Hepatocyte (in vitro differentiated cells): ENCODE measurements around the gene SRXN1. TPM values are rescaled to one million over a fixed set of nuclear protein-coding genes. Genes with fewer than 3 reads are reported as not detected.

Experiments used
- DNase-seq: peaks from one replicate; pipeline ENCODE4 v3.0.0-alpha.2; 2016; ENCODE audit warnings: low spot score
- H2AFZ ChIP-seq: fragments of 200-600 bp; sonication (generic); 2 replicates; pipeline ENCODE4 v1.6.0; 2016; ENCODE audit warnings: antibody characterized with exemption, mild to moderate bottlenecking
- H3K27ac ChIP-seq: fragments of 200-600 bp; sonication (generic); 2 replicates; pipeline ENCODE4 v1.5.1; 2016; ENCODE audit warnings: mild to moderate bottlenecking
- H3K27me3 ChIP-seq: fragments of 200-600 bp; sonication (generic); 2 replicates; pipeline ENCODE4 v1.6.1; 2016
- H3K36me3 ChIP-seq: fragments of 200-600 bp; sonication (generic); replicated peaks from 2 replicates; pipeline ENCODE4 v1.5.1; 2016; ENCODE audit warnings: low read depth; ENCODE audit not compliant: insufficient read depth
- H3K4me1 ChIP-seq: fragments of 200-600 bp; sonication (generic); 2 replicates; pipeline ENCODE4 v1.5.1; 2016; ENCODE audit warnings: mild to moderate bottlenecking, moderate library complexity; ENCODE audit not compliant: insufficient read depth
- H3K4me2 ChIP-seq: fragments of 200-600 bp; sonication (generic); 2 replicates; pipeline ENCODE4 v1.6.0; 2016
- H3K4me3 ChIP-seq: fragments of 200-600 bp; sonication (generic); 2 replicates; pipeline ENCODE4 v1.5.1; 2016; ENCODE audit warnings: mild to moderate bottlenecking
- H3K79me2 ChIP-seq: fragments of 200-600 bp; sonication (generic); 2 replicates; pipeline ENCODE4 v1.6.0; 2017; ENCODE audit warnings: mild to moderate bottlenecking
- H3K9me2 ChIP-seq: fragments of 200-600 bp; sonication (generic); replicated peaks from 2 replicates; pipeline ENCODE4 v1.6.0; 2017; ENCODE audit warnings: mild to moderate bottlenecking; ENCODE audit not compliant: insufficient read depth
- H3K9me3 ChIP-seq: fragments of 200-600 bp; sonication (generic); 2 replicates; pipeline ENCODE4 v1.5.1; 2016; ENCODE audit warnings: low read depth, mild to moderate bottlenecking
- H4K20me1 ChIP-seq: fragments of 200-600 bp; sonication (generic); 2 replicates; pipeline ENCODE4 v1.6.0; 2016; ENCODE audit warnings: mild to moderate bottlenecking; ENCODE audit not compliant: insufficient read depth, poor library complexity, severe bottlenecking
- CTCF ChIP-seq: fragments of 200-600 bp; sonication (generic); IDR thresholded peaks from 2 replicates; pipeline ENCODE4 v1.5.1; 2016; ENCODE audit warnings: antibody characterized with exemption, mild to moderate bottlenecking; ENCODE audit not compliant: poor library complexity
- EZH2 ChIP-seq: fragments of 200-600 bp; sonication (generic); IDR thresholded peaks from 2 replicates; pipeline ENCODE4 v1.6.1; 2016; ENCODE audit warnings: antibody characterized with exemption, mild to moderate bottlenecking, borderline replicate concordance
- EZH2phosphoT487 ChIP-seq: fragments of 200-600 bp; sonication (generic); IDR thresholded peaks from one replicate; pipeline ENCODE4 v1.6.1; 2018; ENCODE audit warnings: antibody characterized with exemption, mild to moderate bottlenecking, low read depth, moderate library complexity; ENCODE audit not compliant: unreplicated experiment, severe bottlenecking
- WGBS: methylation state at CpG from one replicate; pipeline ENCODE4 v1.1.6; 2016; ENCODE audit warnings: low lambda C conversion rate; ENCODE audit errors: missing lambda C conversion rate; 5-methylcytosine and 5-hydroxymethylcytosine counted together
- polyA plus RNA-seq: library from polyadenylated mRNA; unstranded; fragments of >200 nt; fragmentation: Nextera tagmentation; extraction: Ambion mirVana; gene quantifications from 2 replicates; pipeline ENCODE4 v1.2.1, GENCODE V29; 2016
- total RNA-seq: library from RNA; depleted of rRNA; stranded (reverse); fragments of >200 nt; gene quantifications from 2 replicates; pipeline ENCODE4 v1.2.3, GENCODE V29; 2014

Gene SRXN1
- total and polyA plus RNA-seq, 2 experiments from 2014 or later, result 39.6 to 42.2 TPM

GRCh38 chr20:668638-669037 lies 15.6 kb upstream of the SRXN1 start:
- Histone ChIP-seq H3K9me2 (no peaks in the 10 kb centered on the region), H3K27ac (no peak overlapping the region), H3K36me3 (no peaks in the 10 kb centered on the region), H3K4me2 (no peak overlapping the region), H3K9me3 (no peaks in the 10 kb centered on the region), H3K27me3 (peaks cover 27% of the 10 kb centered on the region), H3K79me2 (no peaks in the 10 kb centered on the region), H3K4me3 (no peak overlapping the region), H3K4me1 (no peaks in the 10 kb centered on the region), H4K20me1 (no peaks in the 10 kb centered on the region), H2AFZ (no peak overlapping the region)
- TF ChIP-seq EZH2 (no peak), EZH2phosphoT487 (no peak), CTCF (no peak)
- no peak for DNase-seq
- WGBS, result 79% methylated on average over 3 of the region's 3 CpGs

- no peaks in the 10 kb centered on the region for H3K79me2 ChIP-seq
- H3K4me3 ChIP-seq, result no peak overlapping the region
- H3K9me2 ChIP-seq, result no peaks in the 10 kb centered on the region
- no peaks in the 10 kb centered on the region for H3K9me3 ChIP-seq
- H3K27ac ChIP-seq, result no peak overlapping the region
- H3K27me3 ChIP-seq, result peaks cover 24% of the 10 kb centered on the region
- TF ChIP-seq EZH2 (no peak), EZH2phosphoT487 (no peak), CTCF (no peak)
- H3K4me1 ChIP-seq, result no peaks in the 10 kb centered on the region
- no peaks in the 10 kb centered on the region for H3K36me3 ChIP-seq
- no peak for DNase-seq
- H4K20me1 ChIP-seq, result no peaks in the 10 kb centered on the region
- no peak overlapping the region for H2AFZ ChIP-seq
- H3K4me2 ChIP-seq, result no peak overlapping the region
These were observed 15.1 kb upstream of the SRXN1 start for GRCh38 chr20:668050-668449.

- peaks cover 26% of the 10 kb centered on the region for H3K27me3 ChIP-seq
- H3K9me2 ChIP-seq, result no peaks in the 10 kb centered on the region
- 42% methylated on average over 9 of the region's 9 CpGs for WGBS
- H3K4me2 ChIP-seq, result no peak overlapping the region
- H3K27ac ChIP-seq, result no peak overlapping the region
- H3K4me1 ChIP-seq, result no peaks in the 10 kb centered on the region
- H2AFZ ChIP-seq, result no peak overlapping the region
- H3K9me3 ChIP-seq, result no peaks in the 10 kb centered on the region
- H3K79me2 ChIP-seq, result no peaks in the 10 kb centered on the region
- H3K4me3 ChIP-seq, result no peak overlapping the region
- TF ChIP-seq EZH2phosphoT487 (no peak), CTCF (peak; percentile 64)
- no peaks in the 10 kb centered on the region for H3K36me3 ChIP-seq
- H4K20me1 ChIP-seq, result no peaks in the 10 kb centered on the region
- peak; percentile 46 for DNase-seq
These were observed 14.5 kb upstream of the SRXN1 start for GRCh38 chr20:667351-668034.
